Stomach (tissue), 9 donors: Measurements from ENCODE around the gene NDST1. TPM values are rescaled to one million over a fixed set of nuclear protein-coding genes. Genes with fewer than 3 reads are reported as not detected.

Experiments used
- DNase-seq, 2 donors: peaks; one replicate each; pipeline versions ENCODE4 v3.0.0 to v3.0.0-alpha.2; 2013 to 2019
- H3K27ac ChIP-seq, 5 donors: fragments of 200-600 bp in 4 of 5; sonication (generic) in 4 of 5; one replicate each; pipeline ENCODE4 v1.5.1; 2013 to 2019; ENCODE audit warnings: mild to moderate bottlenecking in 1 of 5, moderate library complexity in 1 of 5
- H3K27me3 ChIP-seq, 3 donors: fragments of 200-600 bp; sonication (generic); one replicate each; pipeline ENCODE4 v1.5.1; 2017 to 2019; ENCODE audit warnings: mixed run types in 1 of 3
- H3K36me3 ChIP-seq, 4 donors: fragments of 200-600 bp; sonication (generic); 1 replicate in 3 of 4; 2 replicates in 1 of 4; pipeline ENCODE4 v1.5.1; 2016 to 2019
- H3K4me1 ChIP-seq, 4 donors: fragments of 200-600 bp; sonication (generic); one replicate each; pipeline ENCODE4 v1.5.1; 2016 to 2019
- H3K4me3 ChIP-seq, 4 donors: fragments of 200-600 bp; sonication (generic) in 3 of 4; one replicate each; pipeline ENCODE4 v1.5.1; 2016 to 2019; ENCODE audit warnings: mild to moderate bottlenecking in 1 of 4
- H3K9me3 ChIP-seq, 4 donors: fragments of 200-600 bp; sonication (generic); one replicate each; pipeline ENCODE4 v1.5.1; 2016 to 2019
- CTCF ChIP-seq, 7 experiments: fragments of 450-650 bp in 4 of 7; fragments of 200-600 bp in 3 of 7; sonication (generic) in 3 of 7; IDR thresholded peaks; one replicate each; pipeline ENCODE4 v1.5.1; 2016 to 2019; ENCODE audit warnings: antibody characterized with exemption in 7 of 7, control low read depth in 2 of 7, mild to moderate bottlenecking in 1 of 7
- EP300 ChIP-seq: sonication (generic); formaldehyde crosslinking; IDR thresholded peaks from one replicate; pipeline ENCODE4 v1.6.1; 2017; ENCODE audit warnings: antibody characterized with exemption
- POLR2A ChIP-seq, 4 donors: fragments of 450-650 bp; IDR thresholded peaks; one replicate each; pipeline ENCODE4 v1.6.1; 2016; ENCODE audit warnings: antibody characterized with exemption in 4 of 4, control low read depth in 2 of 4, mild to moderate bottlenecking in 1 of 4, moderate library complexity in 1 of 4
- POLR2AphosphoS5 ChIP-seq, 3 donors: sonication (generic); formaldehyde crosslinking; IDR thresholded peaks; one replicate each; pipeline ENCODE4 v1.6.1; 2016; ENCODE audit warnings: antibody characterized with exemption in 3 of 3
- WGBS, 5 donors: extraction: QIAGEN DNeasy Blood & Tissue Kit in 3 of 5; methylation state at CpG; one replicate each; pipeline versions ENCODE4 v1.1.5 to v1.1.7; 2013 to 2018; 5-methylcytosine and 5-hydroxymethylcytosine counted together
- intact Hi-C: fragments of 100-400 bp; cut with DNase I; formaldehyde crosslinking; loops from one replicate; pipeline ENCODE4 v1.15.1; 2023; ENCODE audit warnings: low total_unique reads
- polyA plus RNA-seq, 3 donors: library from polyadenylated mRNA; stranded (reverse); fragments of 200-250 nt; gene quantifications; one replicate each; pipeline ENCODE4 v1.2.3, GENCODE V29; 2013
- total RNA-seq, 5 donors: library from RNA; depleted of rRNA; stranded (reverse); fragments of >200 nt; gene quantifications; one replicate each; pipeline versions ENCODE4 v1.1.0 to v1.2.3, GENCODE V29; 2014 to 2016
- donor health status: healthy with polysubstance abuse.
- donor health status: Bipolar disorder and iron deficiency.
- donor health status: healthy.

NDST1 gene
- total and polyA plus RNA-seq, 8 donors: 6.4 to 32.9 (median 15.9) TPM

DNA sequence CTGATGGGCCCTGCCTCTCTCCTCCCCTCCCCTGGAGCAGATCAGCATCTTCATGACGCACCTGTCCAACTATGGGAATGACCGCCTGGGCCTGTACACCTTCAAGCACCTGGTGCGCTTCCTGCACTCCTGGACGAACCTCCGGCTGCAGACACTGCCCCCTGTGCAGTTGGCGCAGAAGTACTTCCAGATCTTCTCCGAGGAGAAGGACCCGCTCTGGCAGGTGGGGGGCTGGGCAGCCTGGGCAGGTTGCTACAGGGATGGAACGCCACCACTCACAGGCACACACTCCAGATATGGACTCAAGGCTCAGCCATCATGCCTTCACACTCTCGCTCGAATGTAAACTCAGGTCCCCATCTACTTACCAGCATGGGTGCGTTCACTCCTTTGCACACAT, 32.1 kb downstream of the NDST1 start:
- 87 to 91% (median 87%) methylated on average over 9 to 12 of the region's 12 CpGs for WGBS, 5 donors
- no peaks in the 10 kb centered on the region for H3K9me3 ChIP-seq
- no peak overlapping the region for H3K4me3 ChIP-seq
- intact Hi-C loops: loop anchor here (5.0 kb wide), 1 partner anchor 83 kb away; no protein-coding TSS in a partner anchor
- no peaks in the 10 kb centered on the region for H3K27me3 ChIP-seq
- peaks cover 15 to 29% (median 19%) of the 10 kb centered on the region in 4 donors for H3K4me1 ChIP-seq
- DNase-seq: no peak
- no peak for TF ChIP-seq POLR2A (IDR thresholded peaks at IDR 0.05)
- no peak for TF ChIP-seq EP300
- TF ChIP-seq POLR2AphosphoS5 (IDR thresholded peaks at IDR 0.05): no peak
- TF ChIP-seq CTCF (IDR thresholded peaks at IDR 0.05): no peak
- peaks cover 53 to 96% (median 85%) of the 10 kb centered on the region in 4 donors for H3K36me3 ChIP-seq
- H3K27ac ChIP-seq: peak overlapping the region in 3 of 5 donors; percentile 75 to 83 (median 82)

GRCh38 chr5:150540615-150541396, 32.9 kb downstream of the NDST1 start:
- TF ChIP-seq POLR2AphosphoS5 (IDR thresholded peaks at IDR 0.05) (peak in 2 of 3 donors; percentile 41 to 60), CTCF (IDR thresholded peaks at IDR 0.05) (no peak)
- WGBS, 5 donors: 44 to 67% (median 56%) methylated on average over 15 of the region's 15 CpGs
- Histone ChIP-seq H3K4me1 (peaks cover 15 to 29% (median 19%) of the 10 kb centered on the region in 4 donors), H3K27me3 (no peaks in the 10 kb centered on the region), H3K27ac (peak overlapping the region in 4 of 5 donors; percentile 68 to 83 (median 78)), H3K36me3 (peaks cover 53 to 96% (median 85%) of the 10 kb centered on the region in 4 donors), H3K4me3 (no peak overlapping the region), H3K9me3 (no peaks in the 10 kb centered on the region)
- intact Hi-C loops: loop anchor here (5.0 kb wide), 1 partner anchor 84 kb away; no protein-coding TSS in a partner anchor
- peak; percentile 67 to 86 for DNase-seq

DNA sequence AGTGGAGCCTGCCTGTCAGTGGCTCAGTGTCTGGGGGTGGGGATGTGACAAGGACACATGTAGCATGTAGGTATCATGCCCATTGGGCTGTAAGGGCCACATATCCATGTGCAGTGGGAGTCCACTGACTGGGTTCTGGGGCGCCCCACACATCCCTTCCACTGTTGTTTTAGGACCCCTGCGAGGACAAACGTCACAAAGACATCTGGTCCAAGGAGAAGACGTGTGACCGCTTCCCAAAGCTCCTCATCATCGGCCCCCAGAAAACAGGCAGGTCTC, 33.4 kb downstream of the NDST1 start:
- DNase-seq: no peak
- Histone ChIP-seq H3K36me3 (peaks cover 55 to 96% (median 85%) of the 10 kb centered on the region in 4 donors), H3K27me3 (no peaks in the 10 kb centered on the region), H3K9me3 (no peaks in the 10 kb centered on the region), H3K4me1 (peaks cover 15 to 29% (median 19%) of the 10 kb centered on the region in 4 donors), H3K4me3 (no peak overlapping the region), H3K27ac (peak overlapping the region in 4 of 5 donors; percentile 68 to 83 (median 78))
- 90 to 97% (median 94%) methylated on average over 6 of the region's 6 CpGs for WGBS, 5 donors
- intact Hi-C loops: loop anchor here (5.0 kb wide), 1 partner anchor 84 kb away; no protein-coding TSS in a partner anchor
- TF ChIP-seq EP300 (no peak), CTCF (IDR thresholded peaks at IDR 0.05) (no peak), POLR2AphosphoS5 (IDR thresholded peaks at IDR 0.05) (no peak), POLR2A (IDR thresholded peaks at IDR 0.05) (no peak)

DNA sequence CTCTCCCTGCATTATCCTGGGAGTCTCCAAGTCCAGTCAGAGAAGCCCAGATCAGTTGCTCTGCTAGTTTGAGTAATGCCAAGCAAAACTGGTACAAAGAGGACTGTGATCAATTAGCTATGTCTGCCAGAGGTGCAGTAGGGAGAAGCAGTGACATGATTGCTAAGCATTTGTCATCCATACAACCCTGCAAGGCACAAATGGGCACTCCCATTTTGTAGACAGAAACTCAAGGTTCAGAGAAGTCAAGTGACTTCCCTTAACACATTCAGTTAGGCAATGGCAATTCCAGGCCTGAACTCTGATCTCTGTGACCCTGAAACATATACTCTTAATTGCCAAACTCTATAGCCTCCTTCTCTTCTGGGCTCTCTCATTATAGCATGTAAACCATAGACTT, 34.0 kb downstream of the NDST1 start:
- peaks cover 55 to 96% (median 85%) of the 10 kb centered on the region in 4 donors for H3K36me3 ChIP-seq
- intact Hi-C loops: loop anchor here (5.0 kb wide), 1 partner anchor 85 kb away; no protein-coding TSS in a partner anchor
- H3K9me3 ChIP-seq: no peaks in the 10 kb centered on the region
- H3K27me3 ChIP-seq: no peaks in the 10 kb centered on the region
- TF ChIP-seq POLR2A (IDR thresholded peaks at IDR 0.05) (no peak), CTCF (IDR thresholded peaks at IDR 0.05) (no peak), EP300 (no peak), POLR2AphosphoS5 (IDR thresholded peaks at IDR 0.05) (no peak)
- peak overlapping the region in 4 of 5 donors; percentile 68 to 83 (median 78) for H3K27ac ChIP-seq
- peaks cover 15 to 29% (median 19%) of the 10 kb centered on the region in 4 donors for H3K4me1 ChIP-seq
- DNase-seq: no peak
- H3K4me3 ChIP-seq: no peak overlapping the region
